HG03064 (cell line): ENCODE measurements around the gene XYLT1.

Experiments used
- ATAC-seq: cut with Tn5 transposase; IDR thresholded peaks from one replicate; pipeline ENCODE4 v1.9.1; 2021; ENCODE audit warnings: low read depth; ENCODE audit not compliant: unreplicated experiment

Gene XYLT1

GRCh38 chr16:17294856-17295255 is 175.9 kb downstream of the XYLT1 start:
- no peak for ATAC-seq

- no peak for ATAC-seq
Observed at GRCh38 chr16:17293813-17294558, 176.8 kb downstream of the XYLT1 start.

GRCh38 chr16:17291289-17291688 is 179.5 kb downstream of the XYLT1 start:
- no peak for ATAC-seq

- ATAC-seq, result no peak
Observed at GRCh38 chr16:17289674-17290635, 180.8 kb downstream of the XYLT1 start.

- ATAC-seq, result no peak
Observed at GRCh38 chr16:17289050-17289449, 181.7 kb downstream of the XYLT1 start.

GRCh38 chr16:17287166-17287800 is 183.5 kb downstream of the XYLT1 start:
- ATAC-seq, result no peak

- no peak for ATAC-seq
Observed at GRCh38 chr16:17286443-17286842, 184.3 kb downstream of the XYLT1 start.

- ATAC-seq, result no peak
Observed at GRCh38 chr16:17283016-17283415, 187.7 kb downstream of the XYLT1 start.

GRCh38 chr16:17282247-17282646 is 188.5 kb downstream of the XYLT1 start:
- no peak for ATAC-seq

- ATAC-seq, result no peak
Observed at GRCh38 chr16:17281052-17281451, 189.7 kb downstream of the XYLT1 start.

GRCh38 chr16:17278988-17279387 is 191.8 kb downstream of the XYLT1 start:
- no peak for ATAC-seq

- ATAC-seq, result no peak
Observed at GRCh38 chr16:17277981-17278381, 192.8 kb downstream of the XYLT1 start.

GRCh38 chr16:17276610-17277009 is 194.2 kb downstream of the XYLT1 start:
- no peak for ATAC-seq

- no peak for ATAC-seq
Observed at GRCh38 chr16:17276010-17276530, 194.7 kb downstream of the XYLT1 start.

- no peak for ATAC-seq
Observed at GRCh38 chr16:17275076-17276009, 195.4 kb downstream of the XYLT1 start.

- ATAC-seq, result no peak
Observed at GRCh38 chr16:17273142-17273561, 197.6 kb downstream of the XYLT1 start.

GRCh38 chr16:17272716-17273115 is 198.0 kb downstream of the XYLT1 start:
- no peak for ATAC-seq

GRCh38 chr16:17271687-17272086 is 199.1 kb downstream of the XYLT1 start:
- ATAC-seq, result no peak

- no peak for ATAC-seq
Observed at GRCh38 chr16:17270683-17271109, 200.1 kb downstream of the XYLT1 start.

GRCh38 chr16:17270111-17270510 is 200.6 kb downstream of the XYLT1 start:
- ATAC-seq, result no peak
